CD4-positive, alpha-beta T cell treated with Interleukin-12 subunit alpha and Interleukin-12 subunit beta, for 1 hour (primary cell): Measurements from ENCODE around the gene SPCS3.

Experiments used
- DNase-seq: peaks from one replicate; pipeline ENCODE4 v3.0.0-alpha.2; 2020

Gene SPCS3

DNA sequence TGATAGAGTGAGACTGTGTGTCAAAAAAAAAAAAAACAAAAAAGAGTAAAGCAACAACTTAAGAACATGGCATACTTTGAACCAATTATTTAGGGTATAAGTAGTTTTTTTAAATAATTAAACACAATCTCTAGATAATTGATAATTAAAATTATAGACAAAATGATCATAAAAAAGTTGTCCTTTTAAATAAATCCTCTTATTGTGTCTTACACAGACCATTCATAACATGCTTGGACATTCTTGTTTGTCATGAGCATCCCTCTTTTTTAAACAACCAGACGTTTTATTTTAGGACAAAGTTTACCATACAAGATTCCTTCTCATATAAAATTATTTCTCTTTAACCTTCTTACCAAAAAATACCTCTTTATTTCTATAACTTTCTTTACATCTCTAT, 35.1 kb downstream of the SPCS3 start:
- DNase-seq = no peak

DNA sequence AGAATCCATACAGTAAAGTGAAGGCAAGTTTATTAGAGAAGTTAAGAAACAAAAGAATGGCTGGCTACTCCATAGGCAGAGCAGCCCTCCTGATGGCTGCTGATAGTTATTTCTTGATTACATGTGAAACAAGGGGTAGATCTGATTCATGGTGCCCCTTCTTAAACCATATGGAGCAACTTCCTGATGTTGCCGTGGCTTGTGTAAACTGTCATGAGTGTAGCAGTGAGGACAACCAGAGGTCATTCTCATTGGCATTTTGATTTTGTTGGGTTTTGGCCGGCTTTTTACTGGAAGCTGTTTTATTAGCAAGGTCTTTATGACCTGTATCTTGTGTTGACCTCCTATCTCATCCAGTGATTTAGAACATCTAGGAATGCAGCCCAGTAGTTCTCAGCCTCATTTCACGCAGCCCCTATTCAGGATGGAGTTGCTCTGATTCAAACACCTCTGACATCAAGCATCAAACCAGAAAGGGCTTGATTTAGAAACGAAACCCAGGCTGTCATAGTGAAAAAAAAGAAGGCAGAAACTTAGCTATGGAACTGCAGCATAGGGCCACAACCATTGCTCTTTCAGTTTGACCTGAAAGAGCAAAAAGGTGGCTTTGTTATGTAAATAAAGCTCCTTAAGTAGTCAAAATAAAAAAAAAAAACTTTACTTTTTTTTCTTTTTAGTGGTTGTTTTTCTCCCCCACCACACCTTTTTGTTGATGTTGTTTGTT, 37.8 kb downstream of the SPCS3 start:
- DNase-seq = no peak

DNA sequence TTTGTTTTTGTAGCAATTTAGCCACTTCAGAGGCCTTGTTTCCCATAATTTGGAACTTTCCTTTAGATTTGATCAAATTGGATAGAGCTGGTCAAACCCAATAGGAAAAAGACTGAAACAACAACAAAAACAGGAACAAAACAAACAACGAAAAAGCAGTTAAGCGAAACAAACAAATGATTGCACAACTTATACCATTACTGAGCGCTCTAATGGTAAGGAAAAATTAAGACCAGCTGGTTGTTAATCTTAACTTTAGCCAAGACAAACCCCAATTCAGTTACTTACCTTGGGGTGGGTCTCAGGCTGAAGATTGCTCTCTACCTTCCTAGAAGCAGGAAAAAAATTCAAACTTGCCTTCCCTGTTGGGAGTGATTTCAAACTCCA, 38.3 kb downstream of the SPCS3 start:
- no peak for DNase-seq

DNA sequence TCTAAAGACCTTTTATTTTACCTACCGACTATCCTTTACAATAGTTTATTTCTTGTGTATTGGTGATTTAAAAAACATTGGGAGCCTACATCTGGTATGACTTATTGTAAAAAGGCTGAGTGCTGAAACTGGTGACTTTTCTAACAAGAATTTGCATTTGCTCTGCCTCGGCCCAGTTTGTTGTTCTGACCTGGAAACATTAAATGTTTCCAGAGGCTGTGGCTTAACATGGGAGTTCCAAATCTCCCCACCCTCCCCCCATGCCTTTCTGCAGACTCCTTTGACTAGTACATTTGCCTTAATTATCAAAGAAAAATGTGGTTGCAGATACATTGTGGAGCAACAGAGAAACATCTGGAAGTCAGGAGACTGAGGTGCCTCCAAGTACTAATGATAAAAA, 39.8 kb downstream of the SPCS3 start:
- DNase-seq = no peak

DNA sequence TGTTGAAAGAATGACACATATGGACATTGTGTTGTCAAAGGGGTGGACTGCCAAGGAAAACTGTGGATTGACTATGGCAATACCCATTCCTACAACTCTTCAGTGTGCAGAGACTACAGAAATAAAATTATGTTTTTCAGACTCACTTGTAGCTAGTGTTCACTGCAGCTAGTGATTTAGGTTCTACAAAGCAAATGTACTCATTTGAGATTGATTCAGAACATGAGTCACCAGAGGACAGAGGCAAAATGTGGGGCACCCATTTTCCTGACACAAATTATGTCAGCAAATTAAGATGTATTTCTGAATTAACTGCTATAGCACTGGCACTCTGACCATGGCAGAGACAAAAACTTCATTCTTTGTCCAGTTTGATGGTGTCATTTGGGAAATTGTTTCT, 40.7 kb downstream of the SPCS3 start:
- DNase-seq = no peak

DNA sequence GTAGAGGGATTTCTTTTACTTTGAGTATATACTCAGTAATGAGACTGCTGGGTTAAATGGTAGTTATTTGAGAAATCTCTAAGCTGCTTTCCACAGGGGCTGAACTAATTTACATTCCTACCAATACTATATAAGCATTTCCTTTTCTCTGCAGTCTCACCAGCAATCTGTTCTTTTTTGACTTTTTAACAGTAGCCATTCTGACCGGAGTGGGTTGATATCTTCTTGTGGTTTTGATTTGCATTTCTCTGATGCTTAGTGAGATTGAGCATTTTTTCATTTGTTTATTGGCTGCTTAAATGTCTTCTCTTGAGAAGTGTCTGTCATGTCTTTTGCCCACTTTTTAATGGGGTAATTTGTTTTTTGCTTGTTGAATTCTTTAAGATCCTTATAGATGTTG, 43.3 kb downstream of the SPCS3 start:
- DNase-seq = no peak

DNA sequence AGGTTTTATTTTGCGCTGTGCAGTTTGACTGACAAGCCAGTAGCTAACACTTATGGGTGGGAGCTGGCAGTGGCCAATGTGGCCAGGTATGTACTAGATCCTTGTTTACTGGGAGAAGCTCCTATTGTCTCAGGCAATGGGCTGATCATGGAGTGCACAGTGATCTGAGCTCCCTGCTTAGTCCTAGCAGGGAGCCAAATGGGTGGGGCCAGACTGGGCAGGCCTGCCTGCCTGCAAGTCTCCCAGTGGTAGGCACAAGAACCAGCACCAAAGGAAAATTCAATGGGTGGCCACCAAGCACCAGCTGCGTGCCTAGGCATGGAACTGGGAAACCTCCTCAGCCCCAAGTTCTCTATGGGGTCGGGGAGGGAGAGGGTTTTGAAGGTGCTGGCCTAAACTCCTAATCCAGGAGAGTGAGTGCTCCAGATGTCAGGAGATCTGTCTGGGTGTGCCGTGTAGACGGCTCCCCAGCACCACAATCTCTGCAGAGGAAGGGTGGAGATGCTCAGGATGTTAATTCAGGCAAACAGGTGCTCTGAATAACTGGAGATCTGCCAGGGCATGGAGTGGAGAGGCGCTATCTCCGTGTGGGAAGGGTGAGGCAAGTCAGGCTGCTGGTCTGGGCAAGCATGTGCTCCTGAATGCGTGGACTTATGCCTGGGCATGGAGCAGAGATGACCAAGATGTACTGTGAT, 48.2 kb downstream of the SPCS3 start:
- no peak for DNase-seq

DNA sequence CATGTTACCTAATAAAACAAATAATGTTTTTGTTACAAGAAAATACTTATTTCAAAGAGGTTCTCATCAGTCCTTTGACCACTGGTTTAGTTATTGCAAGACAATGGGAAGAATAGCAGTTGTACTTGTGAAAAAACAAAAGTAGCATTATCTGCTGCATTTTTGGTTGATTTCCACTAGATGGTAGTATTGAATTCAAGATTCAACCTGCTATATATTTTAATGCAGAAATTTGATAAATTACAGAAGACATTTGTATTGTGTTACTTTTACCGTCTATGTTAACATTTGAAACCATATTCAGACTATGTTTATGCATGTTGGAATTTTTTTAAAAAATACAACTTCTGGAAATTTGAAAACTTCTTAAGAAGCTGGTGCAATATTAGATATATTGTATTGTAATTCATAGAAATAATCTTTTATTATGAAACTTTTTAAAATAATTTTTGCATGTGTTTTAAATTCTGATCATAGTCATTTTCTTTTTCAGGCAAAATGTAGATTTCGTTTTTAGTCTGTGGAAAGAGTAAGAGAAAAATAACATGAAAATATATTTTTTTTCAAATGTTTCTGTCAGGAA, 56.4 kb downstream of the SPCS3 start:
- DNase-seq = no peak

DNA sequence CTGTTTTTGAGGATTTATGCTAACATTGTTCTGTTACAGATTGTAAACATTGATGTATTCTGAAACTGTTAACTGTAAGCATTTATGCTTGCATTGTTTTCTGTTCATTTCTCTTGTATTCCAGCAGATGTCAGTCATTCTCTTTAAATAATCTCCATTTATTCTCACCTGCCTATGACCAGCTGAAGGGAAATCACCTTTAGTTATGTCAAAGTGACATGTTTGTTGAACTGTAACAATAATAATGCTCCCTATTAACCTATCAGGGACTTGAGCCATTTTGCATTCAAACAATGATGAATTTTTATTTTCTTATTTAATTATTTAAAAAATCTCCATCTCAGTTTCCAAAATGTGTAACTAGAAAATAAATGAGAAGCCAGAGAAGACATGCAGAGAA, 58.0 kb downstream of the SPCS3 start:
- DNase-seq = no peak

DNA sequence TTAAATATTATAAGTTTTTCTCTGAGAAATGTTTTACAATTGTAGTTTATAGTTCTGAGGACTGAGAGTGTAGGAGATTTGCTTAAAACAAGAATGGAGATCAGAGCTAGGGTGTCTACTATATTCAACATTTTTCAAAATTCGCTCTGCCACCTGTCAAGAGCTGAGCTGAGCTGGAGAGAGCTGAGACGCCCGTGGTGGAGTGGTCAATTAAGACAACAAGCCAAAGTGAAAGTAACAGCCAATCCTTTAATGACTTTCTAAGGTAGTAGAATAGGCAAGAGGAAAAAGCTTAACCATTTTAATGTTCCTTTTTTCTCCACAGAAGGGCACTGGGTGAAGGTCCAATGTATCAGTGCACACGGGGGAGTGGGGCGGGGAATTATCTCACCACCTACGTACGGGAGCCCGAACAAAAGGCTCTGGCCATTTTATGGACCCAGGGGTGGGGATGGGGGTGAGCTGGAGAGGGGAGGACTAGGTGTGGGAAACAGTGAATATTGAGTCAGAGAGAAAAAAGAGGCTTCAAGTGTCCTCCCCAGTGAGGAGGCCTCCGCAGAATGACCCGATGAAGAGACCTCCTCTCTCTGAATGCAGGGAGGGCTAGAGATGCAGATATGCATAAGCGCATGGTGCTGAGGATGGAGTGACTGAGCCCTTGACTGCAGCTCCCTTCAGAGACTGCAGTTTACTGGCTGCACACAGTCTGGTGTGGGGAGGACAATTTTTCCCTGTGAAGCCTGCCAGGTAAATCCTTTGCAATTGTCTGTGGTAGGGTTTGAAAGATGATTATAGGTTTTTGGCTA, 60.8 kb downstream of the SPCS3 start:
- no peak for DNase-seq
